Natural killer cell (primary cell): ENCODE results near the gene LCN1. TPM values are rescaled to one million over a fixed set of nuclear protein-coding genes. Genes with fewer than 3 reads are reported as not detected.

Experiments used
- ATAC-seq, 3 donors: fragments of 150-1000 bp in 2 of 3; fragments of 200-7000 bp in 1 of 3; cut with Tn5 transposase; 1 replicate in 1 of 3; 2 replicates in 2 of 3; pipeline ENCODE4 v1.10.0; 2021; ENCODE audit warnings: mild to moderate bottlenecking in 2 of 3, moderate library complexity in 2 of 3
- DNase-seq, 2 donors: peaks; one replicate each; pipeline versions ENCODE4 v3.0.0 to v3.0.0-alpha.2; 2013 to 2021; ENCODE audit warnings: mixed read lengths in 1 of 2
- H3K27ac ChIP-seq: one replicate; pipeline ENCODE4 v1.5.1; 2013; ENCODE audit warnings: mild to moderate bottlenecking, low read length
- H3K27me3 ChIP-seq: one replicate; pipeline ENCODE4 v1.6.1; 2013; ENCODE audit warnings: low read length; ENCODE audit not compliant: control insufficient read depth, insufficient read depth
- H3K36me3 ChIP-seq: one replicate; pipeline ENCODE4 v1.6.1; 2013; ENCODE audit warnings: low read length; ENCODE audit not compliant: control insufficient read depth, insufficient read depth
- H3K4me1 ChIP-seq: one replicate; pipeline ENCODE4 v1.6.1; 2013; ENCODE audit warnings: low read length; ENCODE audit not compliant: control insufficient read depth, insufficient read depth
- H3K4me3 ChIP-seq: one replicate; pipeline ENCODE4 v1.5.1; 2013; ENCODE audit warnings: low read length
- H3K9me3 ChIP-seq: one replicate; pipeline ENCODE4 v1.6.1; 2013; ENCODE audit warnings: low read length; ENCODE audit not compliant: control insufficient read depth, insufficient read depth
- H3K27ac Mint-ChIP-seq, 2 donors: one replicate each; pipeline ENCODE4 v1.8.0; 2022; ENCODE audit warnings: mild to moderate bottlenecking in 2 of 2, mixed read lengths in 2 of 2, moderate library complexity in 1 of 2
- H3K27me3 Mint-ChIP-seq, 2 donors: one replicate each; pipeline ENCODE4 v1.8.0; 2022; ENCODE audit warnings: low read depth in 2 of 2, mixed read lengths in 2 of 2
- H3K36me3 Mint-ChIP-seq: one replicate; pipeline ENCODE4 v1.8.0; 2022; ENCODE audit warnings: mixed read lengths
- H3K4me1 Mint-ChIP-seq, 2 donors: one replicate each; pipeline ENCODE4 v1.8.0; 2022; ENCODE audit warnings: mixed read lengths in 2 of 2
- H3K4me3 Mint-ChIP-seq: one replicate; pipeline ENCODE4 v1.8.0; 2022; ENCODE audit warnings: mild to moderate bottlenecking, moderate library complexity, mixed read lengths
- H3K9me3 Mint-ChIP-seq, 2 donors: one replicate each; pipeline ENCODE4 v1.8.0; 2022; ENCODE audit warnings: mixed read lengths in 2 of 2
- WGBS: methylation state at CpG from one replicate; pipeline ENCODE4 v1.1.7; 2013; ENCODE audit warnings: missing lambda C conversion rate; ENCODE audit not compliant: insufficient coverage; 5-methylcytosine and 5-hydroxymethylcytosine counted together
- intact Hi-C: fragments of 100-400 bp; cut with micrococcal nuclease; formaldehyde crosslinking; loops from one replicate; pipeline ENCODE4 v1.14.2; 2022
- total RNA-seq, 4 donors: library from RNA; stranded (reverse); fragments of 120-200 nt in 1 of 4; gene quantifications; one replicate each; pipeline versions ENCODE4 v1.2.3 to v1.2.4, GENCODE V29; 2013 to 2022
- TF ChIP-seq, protein P1 (sequence below): fragments of 200-600 bp; IDR thresholded peaks from one replicate; pipeline ENCODE4 v1.8.0; 2022; ENCODE audit warnings: antibody characterized with exemption

Gene LCN1
- not detected for total RNA-seq
- not detected for total RNA-seq (2013)

DNA sequence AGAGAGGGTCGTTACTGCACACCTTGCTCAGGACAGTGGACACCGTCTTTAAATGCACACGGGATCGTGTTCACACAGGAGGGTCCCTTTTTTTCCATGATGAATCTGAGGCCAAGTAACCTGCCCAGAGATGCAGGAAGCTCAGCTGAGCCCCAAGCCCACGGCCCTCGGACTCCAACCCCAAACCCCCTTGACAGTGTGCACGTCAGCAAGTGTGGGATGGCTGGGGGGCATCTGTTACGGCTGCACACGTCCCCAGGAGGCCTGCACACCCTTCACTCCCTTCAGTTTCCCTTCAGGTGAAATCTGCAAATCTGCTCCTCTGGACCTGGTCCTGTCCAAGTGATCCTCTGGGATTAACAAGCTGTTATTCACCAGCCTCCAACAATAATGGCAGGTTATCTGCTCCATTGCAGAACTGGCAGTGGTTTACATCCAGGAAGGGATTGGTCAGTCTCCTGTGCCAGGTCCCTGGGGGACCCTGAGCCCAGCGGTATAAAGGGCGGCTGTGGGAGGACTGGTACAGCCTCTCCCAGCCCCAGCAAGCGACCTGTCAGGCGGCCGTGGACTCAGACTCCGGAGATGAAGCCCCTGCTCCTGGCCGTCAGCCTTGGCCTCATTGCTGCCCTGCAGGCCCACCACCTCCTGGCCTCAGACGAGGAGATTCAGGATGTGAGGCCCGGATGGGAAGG is at the start of gene LCN1:
Gene LCN1, plus strand, starts transcription at position 525 of the 692 bp plus-strand sequence. Its CDS starts 58 bp downstream, at position 583.
- no peaks in the 10 kb centered on the region for H3K4me1 ChIP-seq
- ATAC-seq, result no peak
- H3K4me3 ChIP-seq, result no peak within 1 kb of the TSS
- no peak for DNase-seq
- H3K27ac ChIP-seq, result no peak within 1 kb of the TSS
- WGBS, result 90% methylated on average over 18 of the region's 18 CpGs
- H3K36me3 ChIP-seq, result no peaks in the 10 kb centered on the region
- Mint-ChIP-seq H3K36me3 (no peaks in the 10 kb centered on the region), H3K27ac (no peak within 1 kb of the TSS), H3K9me3 (no peaks in the 10 kb centered on the region), H3K27me3 (peaks cover 3 to 14% of the 10 kb centered on the region in 2 donors), H3K4me1 (no peaks in the 10 kb centered on the region), H3K4me3 (no peak within 1 kb of the TSS)
- no peaks in the 10 kb centered on the region for H3K27me3 ChIP-seq
- intact Hi-C loops, result no loop called here
- H3K9me3 ChIP-seq, result no peaks in the 10 kb centered on the region
- TF ChIP-seq, protein P1, sequence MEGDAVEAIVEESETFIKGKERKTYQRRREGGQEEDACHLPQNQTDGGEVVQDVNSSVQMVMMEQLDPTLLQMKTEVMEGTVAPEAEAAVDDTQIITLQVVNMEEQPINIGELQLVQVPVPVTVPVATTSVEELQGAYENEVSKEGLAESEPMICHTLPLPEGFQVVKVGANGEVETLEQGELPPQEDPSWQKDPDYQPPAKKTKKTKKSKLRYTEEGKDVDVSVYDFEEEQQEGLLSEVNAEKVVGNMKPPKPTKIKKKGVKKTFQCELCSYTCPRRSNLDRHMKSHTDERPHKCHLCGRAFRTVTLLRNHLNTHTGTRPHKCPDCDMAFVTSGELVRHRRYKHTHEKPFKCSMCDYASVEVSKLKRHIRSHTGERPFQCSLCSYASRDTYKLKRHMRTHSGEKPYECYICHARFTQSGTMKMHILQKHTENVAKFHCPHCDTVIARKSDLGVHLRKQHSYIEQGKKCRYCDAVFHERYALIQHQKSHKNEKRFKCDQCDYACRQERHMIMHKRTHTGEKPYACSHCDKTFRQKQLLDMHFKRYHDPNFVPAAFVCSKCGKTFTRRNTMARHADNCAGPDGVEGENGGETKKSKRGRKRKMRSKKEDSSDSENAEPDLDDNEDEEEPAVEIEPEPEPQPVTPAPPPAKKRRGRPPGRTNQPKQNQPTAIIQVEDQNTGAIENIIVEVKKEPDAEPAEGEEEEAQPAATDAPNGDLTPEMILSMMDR, result no peak

- 89% methylated on average over 23 of the region's 23 CpGs for WGBS
- no peak overlapping the region for H3K27ac ChIP-seq
- no peak overlapping the region for H3K4me3 Mint-ChIP-seq
- TF ChIP-seq, protein P1, result no peak
- no peak overlapping the region for H3K27ac Mint-ChIP-seq
- no peaks in the 10 kb centered on the region for H3K4me1 Mint-ChIP-seq
- H3K27me3 Mint-ChIP-seq, result peaks cover 11 to 16% of the 10 kb centered on the region in 2 donors
- no peaks in the 10 kb centered on the region for H3K36me3 ChIP-seq
- H3K27me3 ChIP-seq, result no peaks in the 10 kb centered on the region
- no peaks in the 10 kb centered on the region for H3K9me3 Mint-ChIP-seq
- intact Hi-C loops, result no loop called here
- ATAC-seq (no peak), DNase-seq (no peak)
- no peak overlapping the region for H3K4me3 ChIP-seq
- H3K4me1 ChIP-seq, result peaks cover 4% of the 10 kb centered on the region
- no peaks in the 10 kb centered on the region for H3K9me3 ChIP-seq
- H3K36me3 Mint-ChIP-seq, result no peaks in the 10 kb centered on the region
Observed at GRCh38 chr9:135471791-135472640, 49.2 kb upstream of the LCN1 start.

DNA sequence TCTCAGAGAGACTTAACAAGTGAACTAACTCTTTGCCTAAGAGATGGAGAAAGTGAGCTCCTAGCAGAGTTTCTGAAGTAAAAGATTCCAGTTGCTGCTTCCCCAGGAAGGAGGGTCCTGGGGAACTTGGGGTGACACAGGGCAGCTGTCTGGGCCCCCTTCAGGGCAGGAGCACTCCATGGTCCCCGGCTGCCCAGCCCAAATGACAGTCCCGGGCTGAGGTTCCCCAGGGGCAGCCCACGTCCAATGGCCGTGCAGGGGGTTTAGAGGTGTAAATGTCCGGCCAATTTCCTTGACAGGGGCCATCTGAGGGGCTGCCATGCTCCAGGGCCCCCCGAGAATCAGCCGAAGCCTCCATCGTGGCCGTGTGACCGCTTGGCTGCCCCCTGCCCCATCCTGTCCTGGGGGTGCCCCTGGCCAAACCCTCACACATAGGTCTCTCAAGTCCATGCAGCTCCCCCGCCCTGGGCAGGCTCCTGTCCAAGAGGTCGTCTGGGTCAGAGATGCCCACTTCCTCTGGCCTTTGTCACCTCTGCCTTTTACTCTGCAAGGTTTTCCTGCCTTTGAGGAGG is 47.2 kb upstream of the LCN1 start:
- H3K36me3 ChIP-seq, result no peaks in the 10 kb centered on the region
- H3K4me1 ChIP-seq, result peaks cover 5% of the 10 kb centered on the region
- H3K9me3 Mint-ChIP-seq, result no peaks in the 10 kb centered on the region
- no peak for DNase-seq
- H3K27ac Mint-ChIP-seq, result no peak overlapping the region
- TF ChIP-seq, protein P1, result no peak
- no peaks in the 10 kb centered on the region for H3K36me3 Mint-ChIP-seq
- WGBS, result 82% methylated on average over 12 of the region's 12 CpGs
- intact Hi-C loops, result no loop called here
- H3K4me3 ChIP-seq, result no peak overlapping the region
- no peak overlapping the region for H3K27ac ChIP-seq
- H3K4me3 Mint-ChIP-seq, result no peak overlapping the region
- no peaks in the 10 kb centered on the region for H3K9me3 ChIP-seq
- peaks cover 9 to 13% of the 10 kb centered on the region in 2 donors for H3K27me3 Mint-ChIP-seq
- H3K27me3 ChIP-seq, result no peaks in the 10 kb centered on the region
- H3K4me1 Mint-ChIP-seq, result peaks cover 5% of the 10 kb centered on the region in 2 donors
- no peak for ATAC-seq
